Superior temporal gyrus (tissue), 1 donor: Measurements from ENCODE around the gene SLC16A10.
A peak's percentile ranks its signal among the peaks of the same experiment; 100 is the strongest.
"Not testable (repeated sequence)": the region's sequence is repeated elsewhere in the genome, so short reads cannot be mapped to it uniquely, and the experiment has no call there.

Experiments used
- DNase-seq: peaks from one replicate; pipeline ENCODE4 v3.0.0-alpha.2; 2016; ENCODE audit errors: extremely low spot score

SLC16A10 gene

GRCh38 chr6:111185954-111186353, 98.7 kb downstream of the SLC16A10 start:
- no peak for DNase-seq

- DNase-seq, result no peak
Observed at GRCh38 chr6:111187874-111188273, 100.6 kb downstream of the SLC16A10 start.

- DNase-seq, result not testable (repeated sequence)
Observed at GRCh38 chr6:111189666-111190210, 102.4 kb downstream of the SLC16A10 start.

- no peak for DNase-seq
Observed at GRCh38 chr6:111190637-111191036, 103.3 kb downstream of the SLC16A10 start.

GRCh38 chr6:111191136-111191535, 103.8 kb downstream of the SLC16A10 start:
- not testable (repeated sequence) for DNase-seq

- no peak for DNase-seq
Observed at GRCh38 chr6:111192911-111193555, 105.7 kb downstream of the SLC16A10 start.

GRCh38 chr6:111195656-111196055, 108.4 kb downstream of the SLC16A10 start:
- no peak for DNase-seq

GRCh38 chr6:111198841-111199240, 111.5 kb downstream of the SLC16A10 start:
- no peak for DNase-seq

GRCh38 chr6:111199935-111200334, 112.6 kb downstream of the SLC16A10 start:
- DNase-seq, result no peak

- DNase-seq, result no peak
Observed at GRCh38 chr6:111200350-111201243, 113.3 kb downstream of the SLC16A10 start.

GRCh38 chr6:111201244-111201554, 113.9 kb downstream of the SLC16A10 start:
- no peak for DNase-seq

- DNase-seq, result no peak
Observed at GRCh38 chr6:111201764-111202163, 114.5 kb downstream of the SLC16A10 start.

- DNase-seq, result not testable (repeated sequence)
Observed at GRCh38 chr6:111203539-111203938, 116.2 kb downstream of the SLC16A10 start.

- no peak for DNase-seq
Observed at GRCh38 chr6:111204305-111204704, 117.0 kb downstream of the SLC16A10 start.

- no peak for DNase-seq
Observed at GRCh38 chr6:111204881-111205280, 117.6 kb downstream of the SLC16A10 start.

- DNase-seq, result no peak
Observed at GRCh38 chr6:111205502-111205901, 118.2 kb downstream of the SLC16A10 start.

- no peak for DNase-seq
Observed at GRCh38 chr6:111207141-111207858, 120.0 kb downstream of the SLC16A10 start.

GRCh38 chr6:111208933-111209332, 121.6 kb downstream of the SLC16A10 start:
- DNase-seq, result no peak

GRCh38 chr6:111210194-111210728, 123.0 kb downstream of the SLC16A10 start:
- DNase-seq, result peak; percentile 84

GRCh38 chr6:111211411-111212030, 124.2 kb downstream of the SLC16A10 start:
- no peak for DNase-seq

- no peak for DNase-seq
Observed at GRCh38 chr6:111212625-111213024, 125.3 kb downstream of the SLC16A10 start.
